Activated naive CD8-positive, alpha-beta T cell treated with anti-CD3 and anti-CD28 coated beads, Interleukin-2, amount 50 U/mL, for 24 hours (primary cell): Measurements from ENCODE around the gene MAPK13.
"Not testable (repeated sequence)": the region's sequence is repeated elsewhere in the genome, so short reads cannot be mapped to it uniquely, and the experiment has no call there.

Experiments used
- ATAC-seq: fragments of 150-1000 bp; cut with Tn5 transposase; one replicate; pipeline ENCODE4 v1.10.0; 2021
- DNase-seq: peaks from one replicate; pipeline ENCODE4 v3.0.0; 2021
- H3K27ac Mint-ChIP-seq: one replicate; pipeline ENCODE4 v1.8.0; 2021; ENCODE audit warnings: mild to moderate bottlenecking, mixed read lengths
- H3K27me3 Mint-ChIP-seq: one replicate; pipeline ENCODE4 v1.8.0; 2021; ENCODE audit warnings: mixed read lengths
- H3K36me3 Mint-ChIP-seq: one replicate; pipeline ENCODE4 v1.8.0; 2021; ENCODE audit warnings: low read depth, mixed read lengths
- H3K4me1 Mint-ChIP-seq: one replicate; pipeline ENCODE4 v1.8.0; 2021; ENCODE audit warnings: mixed read lengths
- H3K4me3 Mint-ChIP-seq: one replicate; pipeline ENCODE4 v1.8.0; 2021; ENCODE audit warnings: mild to moderate bottlenecking, moderate library complexity, mixed read lengths
- H3K9me3 Mint-ChIP-seq: one replicate; pipeline ENCODE4 v1.8.0; 2021; ENCODE audit warnings: mixed read lengths

The MAPK13 gene

DNA sequence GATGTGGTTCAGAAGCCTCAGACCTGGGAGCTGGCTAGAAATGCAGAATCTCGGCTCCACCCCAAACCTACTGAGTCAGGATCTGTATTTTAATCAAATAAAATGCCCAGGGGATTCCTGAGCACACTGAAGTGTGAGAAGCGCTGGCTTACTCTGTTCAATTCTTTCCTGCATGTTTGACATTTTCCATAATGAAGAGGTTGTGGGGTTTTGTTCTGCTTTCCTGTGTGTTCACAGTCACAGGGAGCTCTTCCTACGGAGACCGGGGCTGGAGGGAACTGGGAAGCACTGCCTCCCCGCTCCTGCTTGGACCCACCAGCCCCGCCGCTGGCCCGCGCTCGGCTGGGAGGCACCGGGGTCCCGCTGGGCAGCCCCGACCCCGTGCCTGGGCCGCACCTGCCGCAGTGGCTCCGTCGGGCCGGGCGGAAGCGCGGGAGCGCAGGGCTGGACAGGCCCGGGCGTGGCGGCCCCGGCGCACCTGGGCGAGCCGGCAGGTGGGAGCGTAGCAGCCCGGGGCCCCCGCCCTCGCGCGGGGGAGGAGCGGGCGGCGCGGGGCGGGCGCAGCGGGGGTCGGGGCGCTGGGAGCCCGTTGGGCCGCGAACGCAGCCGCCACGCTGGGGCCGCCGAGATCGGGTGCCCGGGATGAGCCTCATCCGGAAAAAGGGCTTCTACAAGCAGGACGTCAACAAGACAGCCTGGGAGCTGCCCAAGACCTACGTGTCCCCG is at the start of gene MAPK13:
Gene MAPK13 (plus strand): TSS at position 573 of the 726 bp plus-strand sequence. CDS start 70 bp downstream, at position 643.
- peaks cover 73% of the 10 kb centered on the region for H3K4me1 Mint-ChIP-seq
- peak; percentile 47 for DNase-seq
- peak within 1 kb of the TSS; percentile 89 for H3K4me3 Mint-ChIP-seq
- no peaks in the 10 kb centered on the region for H3K27me3 Mint-ChIP-seq
- H3K36me3 Mint-ChIP-seq, result peaks cover 18% of the 10 kb centered on the region
- H3K9me3 Mint-ChIP-seq, result no peaks in the 10 kb centered on the region
- peak within 1 kb of the TSS; percentile 95 for H3K27ac Mint-ChIP-seq
- ATAC-seq, result peak; percentile 44

DNA sequence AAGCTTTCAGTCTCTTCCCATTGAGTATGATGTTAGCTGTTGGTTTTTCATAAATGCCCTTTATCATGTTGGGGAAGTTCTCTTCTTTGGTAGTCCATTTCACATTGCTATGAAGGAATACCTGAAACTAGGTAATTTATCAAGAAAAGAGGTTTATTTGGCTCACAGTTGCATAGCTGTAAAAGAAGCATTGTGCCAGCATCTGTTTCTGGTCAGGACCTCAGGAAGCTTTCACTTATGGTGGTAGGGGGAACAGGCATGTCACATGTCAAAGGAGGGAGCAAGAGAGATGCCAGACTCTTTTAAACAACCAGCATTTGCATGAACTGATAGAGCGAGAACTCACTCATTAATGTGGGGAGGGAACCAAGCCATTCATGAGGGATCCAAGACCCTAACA is 48.0 kb upstream of the MAPK13 start:
- ATAC-seq, result no peak
- Mint-ChIP-seq H3K27me3 (no peaks in the 10 kb centered on the region), H3K4me3 (no peak overlapping the region), H3K27ac (no peak overlapping the region), H3K36me3 (peaks cover 61% of the 10 kb centered on the region), H3K4me1 (peaks cover 7% of the 10 kb centered on the region), H3K9me3 (no peaks in the 10 kb centered on the region)
- DNase-seq, result no peak

DNA sequence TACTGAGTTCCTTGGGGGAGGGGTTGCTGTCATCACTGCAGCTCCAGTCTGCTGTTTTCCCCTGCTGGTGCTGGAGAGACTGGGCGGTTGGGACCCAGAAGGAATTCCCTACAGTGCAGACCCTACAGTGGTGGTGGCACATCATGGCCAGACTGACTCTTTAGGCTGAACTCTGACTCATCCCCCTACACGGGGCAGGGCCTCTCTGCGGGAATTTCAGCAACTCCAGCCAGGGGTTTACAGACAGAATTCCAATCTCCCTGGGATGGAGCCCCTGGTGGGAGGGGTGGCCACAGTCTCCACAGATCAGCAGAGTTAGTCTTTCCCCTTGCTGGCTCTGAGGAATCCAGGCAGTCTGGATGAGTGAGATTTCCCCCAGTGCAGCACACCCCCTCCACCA is 46.9 kb upstream of the MAPK13 start:
- Mint-ChIP-seq H3K4me1 (peaks cover 7% of the 10 kb centered on the region), H3K36me3 (peaks cover 63% of the 10 kb centered on the region), H3K9me3 (no peaks in the 10 kb centered on the region), H3K27ac (no peak overlapping the region), H3K27me3 (no peaks in the 10 kb centered on the region), H3K4me3 (no peak overlapping the region)
- no peak for DNase-seq
- ATAC-seq, result no peak

DNA sequence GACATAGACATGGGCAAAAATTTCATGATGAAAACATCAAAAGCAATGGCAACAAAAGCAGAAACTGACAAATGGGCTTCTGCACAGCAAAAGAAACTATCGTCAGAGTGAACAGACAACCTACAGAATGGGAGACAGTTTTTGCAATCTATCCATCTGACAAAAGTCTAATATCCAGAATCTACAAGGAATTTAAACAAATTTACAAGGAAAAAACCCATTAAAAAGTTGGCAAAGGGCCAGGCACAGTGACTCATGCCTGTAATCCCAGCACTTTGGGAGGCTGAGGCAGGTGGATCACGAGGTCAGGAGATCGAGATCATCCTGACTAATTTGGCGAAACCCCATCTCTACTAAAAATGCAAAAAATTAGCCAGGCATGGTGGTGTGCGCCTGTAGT is 42.1 kb upstream of the MAPK13 start:
- not testable (repeated sequence) for DNase-seq, H3K4me3 Mint-ChIP-seq, H3K9me3 Mint-ChIP-seq, H3K4me1 Mint-ChIP-seq, ATAC-seq, H3K27me3 Mint-ChIP-seq, H3K27ac Mint-ChIP-seq
- peaks cover 24% of the 10 kb centered on the region for H3K36me3 Mint-ChIP-seq

DNA sequence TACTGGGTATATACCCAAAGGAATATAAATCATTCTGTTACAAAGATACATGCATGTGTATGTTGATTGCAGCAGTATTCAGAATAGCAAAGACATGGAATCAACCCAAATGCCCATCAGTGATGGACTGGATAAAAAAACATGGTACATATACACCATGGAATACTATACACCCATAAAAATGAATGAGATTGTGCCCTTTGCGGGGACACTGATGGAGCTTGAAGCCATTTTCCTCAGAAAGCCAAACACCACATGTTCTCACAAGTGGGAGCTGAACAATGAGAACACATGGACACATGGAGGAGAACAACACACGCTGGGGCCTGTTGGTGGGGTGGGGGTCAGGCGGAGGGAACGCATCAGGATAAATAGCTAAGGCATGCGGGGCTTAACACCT is 41.3 kb upstream of the MAPK13 start:
- Mint-ChIP-seq H3K4me3 (no peak overlapping the region), H3K36me3 (peaks cover 18% of the 10 kb centered on the region), H3K9me3 (no peaks in the 10 kb centered on the region), H3K27ac (no peak overlapping the region), H3K4me1 (peaks cover 2% of the 10 kb centered on the region), H3K27me3 (no peaks in the 10 kb centered on the region)
- no peak for ATAC-seq
- DNase-seq, result no peak

DNA sequence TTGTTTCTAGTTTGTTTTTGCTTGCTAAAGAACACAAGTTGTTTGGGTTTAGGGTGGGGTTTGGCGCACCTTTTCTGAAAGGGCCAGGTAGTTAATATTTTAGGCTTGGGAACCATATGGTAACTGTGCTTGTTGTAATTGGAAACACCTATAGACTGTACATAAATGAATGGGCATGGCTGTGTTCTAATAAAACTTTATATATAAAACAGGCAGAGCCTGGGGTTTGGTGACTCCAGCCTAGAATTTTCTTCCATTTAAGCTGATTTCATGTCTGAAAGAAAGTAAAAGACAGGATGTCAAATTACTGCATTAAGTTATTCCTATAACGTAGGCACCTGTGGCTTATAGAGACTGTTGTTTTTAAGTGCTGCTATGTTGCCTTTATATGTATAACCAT is 36.1 kb upstream of the MAPK13 start:
- Mint-ChIP-seq H3K9me3 (no peaks in the 10 kb centered on the region), H3K27me3 (no peaks in the 10 kb centered on the region), H3K36me3 (peaks cover 2% of the 10 kb centered on the region), H3K4me3 (no peak overlapping the region), H3K27ac (peak overlapping the region; percentile 7), H3K4me1 (peaks cover 18% of the 10 kb centered on the region)
- ATAC-seq (no peak), DNase-seq (no peak)

DNA sequence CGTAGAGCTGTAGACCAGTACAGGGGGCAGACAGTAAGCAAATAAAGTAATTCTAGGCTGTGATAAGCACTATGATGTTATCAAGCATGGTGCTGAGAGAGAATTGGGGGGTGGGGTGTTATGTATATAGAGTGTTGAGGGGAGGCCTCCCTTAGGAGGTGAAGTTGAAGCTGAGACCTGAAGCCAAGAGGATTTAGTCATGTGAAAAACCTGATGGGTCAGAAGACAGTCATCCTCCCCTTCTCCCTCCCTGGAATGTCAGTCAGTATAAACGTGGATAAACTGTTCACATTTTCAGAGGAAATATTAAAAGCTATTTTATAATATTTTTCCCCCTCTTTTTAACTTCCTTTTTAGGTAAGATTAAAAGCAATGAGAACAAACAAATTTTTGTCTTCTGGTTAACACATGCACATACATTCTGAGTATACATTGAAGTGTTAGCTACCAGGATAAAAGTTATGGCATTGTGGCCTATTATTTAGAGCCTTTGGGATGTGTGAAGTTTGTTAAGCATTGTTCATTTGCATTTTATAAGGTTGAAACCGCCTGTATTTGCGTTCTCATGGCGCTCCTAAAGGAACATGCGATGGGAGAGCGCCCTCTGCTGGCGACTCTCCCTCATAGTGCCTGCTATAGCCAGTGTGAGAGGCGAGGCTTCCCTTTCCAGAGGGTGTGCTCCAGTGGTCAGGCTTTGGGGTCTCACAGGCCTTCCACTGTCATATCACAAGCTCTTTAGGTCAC is 35.4 kb upstream of the MAPK13 start:
- Mint-ChIP-seq H3K4me3 (no peak overlapping the region), H3K27me3 (no peaks in the 10 kb centered on the region)

DNA sequence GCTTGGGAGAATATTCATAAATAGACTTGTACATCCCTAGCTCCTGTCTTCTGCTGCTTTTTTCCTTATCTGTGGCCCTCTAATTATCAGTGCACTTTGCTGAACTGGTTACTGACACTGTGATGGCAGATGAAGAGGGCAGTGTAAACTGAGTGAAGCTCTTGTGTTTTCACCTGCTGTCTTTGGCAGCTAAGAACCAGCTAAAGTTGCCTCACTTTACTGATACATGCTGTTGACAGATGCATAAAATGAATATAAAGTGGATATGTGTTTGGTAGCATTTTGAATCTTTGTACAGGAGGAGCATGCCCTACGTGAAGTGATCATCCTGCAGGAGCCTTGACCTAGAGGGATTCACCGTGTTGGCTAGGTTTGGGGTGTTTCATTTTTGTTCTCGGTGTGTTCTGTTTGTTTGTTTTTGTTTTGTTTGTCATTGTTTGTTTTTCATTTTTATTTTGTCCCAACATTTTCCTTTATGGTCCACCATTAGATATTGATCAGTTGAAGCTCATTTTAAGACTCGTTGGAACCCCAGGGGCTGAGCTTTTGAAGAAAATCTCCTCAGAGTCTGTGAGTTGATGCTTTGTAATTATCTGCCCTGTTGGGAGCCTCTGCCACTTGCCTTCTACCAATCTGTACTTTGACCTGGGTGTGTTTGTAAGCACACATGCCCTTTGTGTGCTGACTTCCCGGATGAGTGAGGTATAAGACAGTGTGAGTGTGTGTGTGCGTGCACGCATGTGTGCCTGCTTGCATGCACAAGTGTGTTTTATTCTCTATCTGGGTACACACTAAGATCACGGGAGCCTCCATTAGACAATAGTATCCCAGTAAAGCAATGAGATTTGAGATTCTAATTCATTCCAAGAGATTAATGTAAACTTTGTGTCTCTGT is 34.6 kb upstream of the MAPK13 start:
- Mint-ChIP-seq H3K27me3 (no peaks in the 10 kb centered on the region), H3K27ac (peak overlapping the region; percentile 48), H3K36me3 (no peaks in the 10 kb centered on the region)

More for the DNA sequence above, 35.4 kb upstream of the MAPK13 start:
- DNase-seq (peak; percentile 86), ATAC-seq (peak; percentile 88)
- H3K4me1 Mint-ChIP-seq, result peaks cover 25% of the 10 kb centered on the region
- no peaks in the 10 kb centered on the region for H3K9me3 Mint-ChIP-seq
- peak overlapping the region; percentile 48 for H3K27ac Mint-ChIP-seq
- H3K36me3 Mint-ChIP-seq, result no peaks in the 10 kb centered on the region

DNA sequence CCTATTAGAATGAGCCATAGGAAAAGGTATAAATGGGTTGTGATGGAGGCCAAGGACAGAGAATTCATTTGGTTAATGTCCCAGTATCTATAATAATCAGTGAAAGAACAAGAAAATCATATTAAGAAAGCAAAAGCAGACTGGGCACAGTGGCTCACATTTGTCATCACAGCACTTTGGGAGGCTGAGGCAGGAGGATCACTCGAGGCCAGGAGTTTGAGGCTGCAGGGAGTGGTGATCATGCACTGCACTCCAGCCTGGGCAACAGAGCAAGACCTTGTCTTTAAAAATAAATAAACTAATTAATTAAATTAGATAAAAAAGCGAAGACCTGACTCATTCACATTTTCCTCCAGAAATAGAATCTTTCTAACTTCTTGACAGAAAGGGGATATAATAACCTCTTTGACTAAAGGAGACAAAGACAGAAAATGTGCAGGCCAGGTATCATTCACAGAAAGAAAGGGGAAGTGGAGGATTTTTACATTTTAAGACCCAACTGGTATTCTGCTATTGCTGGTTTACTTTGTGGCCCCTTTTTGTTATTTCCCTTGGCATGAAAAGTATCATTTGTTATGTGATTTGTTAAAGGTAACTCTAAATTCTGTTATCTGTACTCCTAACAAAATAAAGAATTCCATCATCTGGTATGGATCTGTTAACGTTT is 31.9 kb upstream of the MAPK13 start:
- Mint-ChIP-seq H3K4me1 (peaks cover 31% of the 10 kb centered on the region), H3K27ac (no peak overlapping the region), H3K36me3 (peaks cover 2% of the 10 kb centered on the region), H3K4me3 (no peak overlapping the region), H3K9me3 (no peaks in the 10 kb centered on the region), H3K27me3 (no peaks in the 10 kb centered on the region)
- ATAC-seq (no peak), DNase-seq (no peak)

More for the DNA sequence above, 34.6 kb upstream of the MAPK13 start:
- DNase-seq (no peak), ATAC-seq (no peak)
- H3K4me3 Mint-ChIP-seq, result no peak overlapping the region
- H3K9me3 Mint-ChIP-seq, result no peaks in the 10 kb centered on the region
- H3K4me1 Mint-ChIP-seq, result peaks cover 31% of the 10 kb centered on the region

DNA sequence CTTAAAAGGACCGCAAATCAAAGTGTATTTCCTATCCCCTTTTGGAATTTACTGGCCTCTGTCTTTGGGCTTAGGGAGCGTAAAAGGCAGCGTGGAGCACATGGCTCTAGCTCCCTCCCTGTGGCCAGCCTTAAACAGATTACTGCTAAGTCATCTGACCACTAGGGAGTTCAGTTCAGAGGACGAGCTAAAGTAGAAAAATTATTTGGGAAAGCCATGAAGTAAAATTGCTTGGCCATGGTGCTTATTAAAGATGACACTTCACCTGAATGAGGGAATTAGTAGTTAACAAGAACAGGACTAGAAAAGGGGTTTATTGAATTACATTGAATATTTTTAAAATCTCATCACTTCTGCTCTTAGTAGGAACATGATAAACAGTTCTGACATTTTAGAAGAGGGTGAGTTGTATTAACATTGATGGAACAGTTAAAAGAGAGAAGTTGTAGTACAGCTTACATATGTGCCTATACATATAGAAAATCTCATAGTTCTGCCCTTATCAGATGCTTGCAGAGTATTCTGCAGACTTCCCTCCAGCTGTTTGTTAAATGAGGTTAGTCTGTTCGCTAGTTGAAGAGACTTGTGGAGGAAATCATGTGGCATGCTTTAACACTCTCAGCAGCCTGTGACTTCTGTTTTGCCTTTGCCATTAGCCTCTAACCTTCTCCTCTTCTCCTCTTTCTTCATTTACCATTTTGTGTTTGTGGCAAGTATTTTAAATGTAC is 31.2 kb upstream of the MAPK13 start:
- DNase-seq (no peak), ATAC-seq (no peak)
- Mint-ChIP-seq H3K9me3 (no peaks in the 10 kb centered on the region), H3K4me1 (peaks cover 31% of the 10 kb centered on the region), H3K27me3 (no peaks in the 10 kb centered on the region), H3K27ac (peak overlapping the region; percentile 24), H3K4me3 (no peak overlapping the region), H3K36me3 (peaks cover 2% of the 10 kb centered on the region)

DNA sequence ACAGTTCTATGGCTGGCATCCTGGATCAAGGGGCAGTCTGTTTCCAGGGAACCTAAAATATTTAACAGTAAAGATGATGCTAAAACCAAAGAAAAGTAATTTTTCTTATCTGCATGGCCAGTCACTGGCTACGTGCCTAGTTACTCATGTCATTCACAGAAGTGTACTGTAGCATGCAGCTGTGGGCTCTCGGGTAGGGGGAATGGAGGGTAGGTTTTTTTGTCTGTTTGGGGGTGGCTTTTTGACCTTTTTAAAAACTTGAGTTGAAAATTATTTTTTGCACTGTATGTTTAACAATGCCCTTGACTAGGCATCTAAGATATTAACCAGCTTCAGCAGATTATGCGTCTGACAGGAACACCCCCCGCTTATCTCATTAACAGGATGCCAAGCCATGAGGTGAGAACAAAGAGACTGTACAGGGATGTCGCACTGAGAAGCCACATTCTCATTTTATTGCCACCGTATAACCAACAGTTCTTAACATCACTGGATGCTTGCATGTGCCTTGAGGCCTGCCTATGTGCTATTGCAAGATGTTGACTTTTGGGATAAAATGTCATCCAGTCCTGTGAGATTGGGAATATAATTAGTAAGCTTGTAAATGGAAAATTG is 30.3 kb upstream of the MAPK13 start:
- Mint-ChIP-seq H3K27me3 (no peaks in the 10 kb centered on the region), H3K9me3 (no peaks in the 10 kb centered on the region), H3K4me3 (no peak overlapping the region), H3K4me1 (peaks cover 25% of the 10 kb centered on the region), H3K27ac (peak overlapping the region; percentile 24), H3K36me3 (peaks cover 2% of the 10 kb centered on the region)
- peak; percentile 37 for ATAC-seq
- no peak for DNase-seq

DNA sequence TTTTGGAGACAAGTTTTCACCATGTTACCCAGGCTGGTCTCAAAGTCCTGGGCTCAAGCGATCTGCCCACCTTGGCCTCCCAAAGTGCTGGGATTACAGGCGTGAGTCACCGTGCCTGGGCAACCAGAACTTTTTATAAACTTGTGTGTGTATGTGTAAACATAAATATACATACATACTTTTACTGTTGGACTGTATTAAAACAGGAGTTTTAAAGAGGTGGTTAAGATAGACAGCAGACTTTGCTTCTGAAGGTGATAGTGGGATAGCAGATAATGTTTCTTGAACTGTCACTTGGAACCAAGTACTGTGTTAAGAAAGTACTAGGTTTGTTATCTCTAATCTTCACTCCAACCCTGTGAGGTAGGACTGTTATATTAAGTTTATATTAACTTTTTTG is 28.6 kb upstream of the MAPK13 start:
- DNase-seq (no peak), ATAC-seq (no peak)
- no peaks in the 10 kb centered on the region for H3K27me3 Mint-ChIP-seq
- H3K4me1 Mint-ChIP-seq, result peaks cover 21% of the 10 kb centered on the region
- H3K36me3 Mint-ChIP-seq, result peaks cover 3% of the 10 kb centered on the region
- H3K9me3 Mint-ChIP-seq, result no peaks in the 10 kb centered on the region
- H3K4me3 Mint-ChIP-seq, result no peak overlapping the region
- H3K27ac Mint-ChIP-seq, result no peak overlapping the region

DNA sequence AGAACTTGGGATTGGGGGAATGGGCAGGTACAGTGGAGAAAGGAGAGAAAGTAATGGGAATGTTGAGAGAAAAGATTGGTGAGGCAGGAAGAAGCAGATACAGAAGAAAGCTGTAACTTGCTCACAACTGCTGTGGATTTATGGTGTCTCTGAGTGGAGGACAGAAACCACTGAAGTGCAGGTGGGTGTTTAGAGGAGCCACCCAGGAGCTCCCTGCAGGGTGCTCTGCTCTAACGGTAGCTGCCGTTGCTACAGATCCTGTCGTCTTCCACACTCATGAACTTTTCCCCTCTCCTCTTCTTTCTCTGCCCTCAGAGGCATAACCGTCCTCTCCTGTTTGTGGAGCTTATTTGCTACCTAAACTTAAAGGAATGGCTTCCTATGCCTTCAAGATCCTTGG is 27.5 kb upstream of the MAPK13 start:
- DNase-seq, result no peak
- peaks cover 11% of the 10 kb centered on the region for H3K36me3 Mint-ChIP-seq
- no peak for ATAC-seq
- no peaks in the 10 kb centered on the region for H3K27me3 Mint-ChIP-seq
- no peak overlapping the region for H3K4me3 Mint-ChIP-seq
- no peaks in the 10 kb centered on the region for H3K9me3 Mint-ChIP-seq
- no peak overlapping the region for H3K27ac Mint-ChIP-seq
- H3K4me1 Mint-ChIP-seq, result peaks cover 28% of the 10 kb centered on the region
